Lung (tissue), 12 donors: Measurements from ENCODE around the gene PDE4B. TPM values are rescaled to one million over a fixed set of nuclear protein-coding genes. Genes with fewer than 3 reads are reported as not detected.

Experiments
- ATAC-seq: fragments of 200-7000 bp; cut with Tn5 transposase; one replicate; pipeline ENCODE4 v1.9.1; 2020; ENCODE audit warnings: moderate number of reproducible peaks; ENCODE audit not compliant: insufficient read depth, low FRiP score
- DNase-seq, 3 donors: peaks; one replicate each; pipeline ENCODE4 v3.0.0-alpha.2; 2013 to 2017
- H3K27ac ChIP-seq, 2 donors: one replicate each; pipeline ENCODE4 v1.5.1; 2013; ENCODE audit warnings: mild to moderate bottlenecking in 2 of 2, moderate library complexity in 2 of 2, control low read depth in 1 of 2, inconsistent platforms in 1 of 2, low read depth in 1 of 2, low read length in 1 of 2
- H3K27me3 ChIP-seq, 3 donors: one replicate each; pipeline ENCODE4 v1.5.1; 2013; ENCODE audit warnings: low read length in 2 of 3; ENCODE audit not compliant: control insufficient read depth in 3 of 3, insufficient read depth in 3 of 3
- H3K36me3 ChIP-seq, 4 donors: one replicate each; pipeline ENCODE4 v1.5.1; 2013; ENCODE audit warnings: low read length in 4 of 4, mild to moderate bottlenecking in 1 of 4, moderate library complexity in 1 of 4; ENCODE audit not compliant: control insufficient read depth in 4 of 4, insufficient read depth in 4 of 4
- H3K4me1 ChIP-seq, 5 donors: one replicate each; pipeline ENCODE4 v1.5.1; 2013; ENCODE audit warnings: low read length in 5 of 5, mild to moderate bottlenecking in 2 of 5, moderate library complexity in 1 of 5; ENCODE audit not compliant: control insufficient read depth in 5 of 5, insufficient read depth in 5 of 5
- H3K4me3 ChIP-seq: one replicate; pipeline ENCODE4 v1.5.1; 2013; ENCODE audit warnings: mild to moderate bottlenecking, control low read depth, moderate library complexity
- H3K9ac ChIP-seq, 2 donors: one replicate each; pipeline ENCODE4 v1.5.1; 2013; ENCODE audit warnings: low read length in 2 of 2, control low read depth in 1 of 2; ENCODE audit not compliant: insufficient read depth in 1 of 2
- H3K9me3 ChIP-seq, 4 donors: one replicate each; pipeline ENCODE4 v1.5.1; 2013; ENCODE audit warnings: low read length in 3 of 4, mild to moderate bottlenecking in 1 of 4, moderate library complexity in 1 of 4; ENCODE audit not compliant: control insufficient read depth in 4 of 4, insufficient read depth in 3 of 4
- WGBS, 2 donors: extraction: QIAGEN DNeasy Blood & Tissue Kit; methylation state at CpG; one replicate each; pipeline ENCODE4 v1.1.7; 2013; 5-methylcytosine and 5-hydroxymethylcytosine counted together
- polyA plus RNA-seq, 2 donors: library from polyadenylated mRNA; stranded (reverse); fragments of 200-250 nt; gene quantifications; one replicate each; pipeline ENCODE4 v1.2.1, GENCODE V29; 2013
- total RNA-seq, 2 donors: library from RNA; depleted of rRNA in 1 of 2; stranded (reverse); fragments of >200 nt in 1 of 2; gene quantifications; one replicate each; pipeline ENCODE4 v1.2.1, GENCODE V29; 2014 to 2021
- TF ChIP-seq, protein P1 (sequence below): IDR thresholded peaks from 2 replicates; pipeline ENCODE4 v1.5.1; 2012; ENCODE audit warnings: mild to moderate bottlenecking; ENCODE audit errors: control extremely low read depth, extremely low read depth
- donor health status: control.
- donor health status: control.
- donor health status: Bipolar disorder and iron deficiency.
- donor health status: healthy.
- donor health status: DM: yes; HTN: yes; CAD: no.

The PDE4B gene
- total and polyA plus RNA-seq, 4 donors = 4.0 to 96.2 (median 20.2) TPM

DNA sequence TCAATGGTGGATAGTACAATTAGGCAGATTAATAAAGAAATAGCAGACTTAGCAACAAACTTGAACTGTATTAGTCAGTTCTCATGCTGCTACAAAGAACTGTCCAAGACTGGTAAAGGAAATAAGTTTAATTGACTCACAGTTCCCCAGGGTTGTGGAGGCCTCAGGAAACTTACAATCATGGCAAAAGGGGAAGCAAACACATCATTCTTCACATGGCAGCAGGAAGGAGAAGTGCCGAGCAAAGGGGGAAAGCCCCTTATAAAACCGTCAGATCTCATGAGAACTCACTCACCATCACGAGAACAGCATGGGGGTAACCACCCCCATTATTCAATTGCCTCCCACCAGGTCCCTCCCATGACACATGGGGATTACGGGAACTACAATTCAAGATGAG, 27.1 kb upstream of the PDE4B start:
- 59 to 62% methylated on average over 4 of the region's 4 CpGs for WGBS, 2 donors
- Histone ChIP-seq H3K4me1 (no peaks in the 10 kb centered on the region), H3K27ac (no peak overlapping the region), H3K36me3 (no peaks in the 10 kb centered on the region), H3K9me3 (no peaks in the 10 kb centered on the region), H3K4me3 (no peak overlapping the region), H3K27me3 (no peaks in the 10 kb centered on the region), H3K9ac (no peak overlapping the region)
- ATAC-seq (no peak), DNase-seq (no peak)
- TF ChIP-seq, protein P1, sequence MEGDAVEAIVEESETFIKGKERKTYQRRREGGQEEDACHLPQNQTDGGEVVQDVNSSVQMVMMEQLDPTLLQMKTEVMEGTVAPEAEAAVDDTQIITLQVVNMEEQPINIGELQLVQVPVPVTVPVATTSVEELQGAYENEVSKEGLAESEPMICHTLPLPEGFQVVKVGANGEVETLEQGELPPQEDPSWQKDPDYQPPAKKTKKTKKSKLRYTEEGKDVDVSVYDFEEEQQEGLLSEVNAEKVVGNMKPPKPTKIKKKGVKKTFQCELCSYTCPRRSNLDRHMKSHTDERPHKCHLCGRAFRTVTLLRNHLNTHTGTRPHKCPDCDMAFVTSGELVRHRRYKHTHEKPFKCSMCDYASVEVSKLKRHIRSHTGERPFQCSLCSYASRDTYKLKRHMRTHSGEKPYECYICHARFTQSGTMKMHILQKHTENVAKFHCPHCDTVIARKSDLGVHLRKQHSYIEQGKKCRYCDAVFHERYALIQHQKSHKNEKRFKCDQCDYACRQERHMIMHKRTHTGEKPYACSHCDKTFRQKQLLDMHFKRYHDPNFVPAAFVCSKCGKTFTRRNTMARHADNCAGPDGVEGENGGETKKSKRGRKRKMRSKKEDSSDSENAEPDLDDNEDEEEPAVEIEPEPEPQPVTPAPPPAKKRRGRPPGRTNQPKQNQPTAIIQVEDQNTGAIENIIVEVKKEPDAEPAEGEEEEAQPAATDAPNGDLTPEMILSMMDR = no peak

DNA sequence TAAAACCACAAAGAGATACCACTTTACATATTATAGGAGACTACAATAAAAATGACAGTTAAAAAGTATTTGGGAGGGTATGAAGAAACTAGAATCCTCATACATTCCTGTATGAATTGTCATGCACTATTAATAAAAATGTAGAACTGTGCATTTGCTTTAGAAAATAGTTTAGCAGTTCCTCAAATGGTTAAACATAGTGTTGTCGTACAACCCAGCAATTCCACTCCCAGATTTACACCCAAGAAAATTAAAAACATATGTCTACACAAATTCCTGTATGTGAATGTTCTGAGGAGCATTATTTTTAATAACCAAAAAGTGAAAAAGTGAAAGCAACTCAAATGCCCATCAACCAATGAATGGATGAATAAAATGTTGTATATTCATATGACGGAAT, 23.1 kb upstream of the PDE4B start:
- H3K9me3 ChIP-seq = no peaks in the 10 kb centered on the region
- no peak for ATAC-seq
- TF ChIP-seq, protein P1 = no peak
- no peak overlapping the region for H3K9ac ChIP-seq
- WGBS, 2 donors = 81 to 93% methylated on average over 2 of the region's 2 CpGs
- no peak for DNase-seq
- H3K27ac ChIP-seq = no peak overlapping the region
- H3K4me1 ChIP-seq = no peaks in the 10 kb centered on the region
- H3K36me3 ChIP-seq = no peaks in the 10 kb centered on the region
- H3K4me3 ChIP-seq = no peak overlapping the region
- H3K27me3 ChIP-seq = no peaks in the 10 kb centered on the region

DNA sequence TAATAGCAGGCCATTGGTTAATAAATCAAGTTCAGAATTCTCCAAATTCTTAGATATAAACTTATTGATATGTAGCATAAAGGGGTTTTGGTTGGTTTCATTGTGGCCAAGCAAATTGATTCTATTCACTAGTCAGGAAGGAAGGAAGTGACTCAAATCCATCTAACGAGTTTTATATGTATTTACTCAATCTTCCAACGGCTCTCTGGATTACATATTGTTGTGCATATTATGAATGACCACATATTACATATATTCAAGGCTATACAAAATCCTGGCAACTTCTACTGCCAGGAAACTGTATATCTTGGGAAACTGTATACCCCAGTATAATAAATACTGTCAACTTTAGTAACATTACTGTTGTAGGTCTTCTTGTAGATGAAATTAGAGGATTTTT, 20.1 kb upstream of the PDE4B start:
- Histone ChIP-seq H3K9me3 (no peaks in the 10 kb centered on the region), H3K27me3 (peaks cover 0 to 2% (median 0%) of the 10 kb centered on the region in 3 donors), H3K36me3 (no peaks in the 10 kb centered on the region), H3K27ac (no peak overlapping the region), H3K9ac (no peak overlapping the region), H3K4me3 (no peak overlapping the region), H3K4me1 (no peaks in the 10 kb centered on the region)
- ATAC-seq (no peak), DNase-seq (no peak)
- TF ChIP-seq, protein P1 = no peak
- WGBS, 2 donors = 8 to 20% methylated on average over 2 of the region's 2 CpGs

DNA sequence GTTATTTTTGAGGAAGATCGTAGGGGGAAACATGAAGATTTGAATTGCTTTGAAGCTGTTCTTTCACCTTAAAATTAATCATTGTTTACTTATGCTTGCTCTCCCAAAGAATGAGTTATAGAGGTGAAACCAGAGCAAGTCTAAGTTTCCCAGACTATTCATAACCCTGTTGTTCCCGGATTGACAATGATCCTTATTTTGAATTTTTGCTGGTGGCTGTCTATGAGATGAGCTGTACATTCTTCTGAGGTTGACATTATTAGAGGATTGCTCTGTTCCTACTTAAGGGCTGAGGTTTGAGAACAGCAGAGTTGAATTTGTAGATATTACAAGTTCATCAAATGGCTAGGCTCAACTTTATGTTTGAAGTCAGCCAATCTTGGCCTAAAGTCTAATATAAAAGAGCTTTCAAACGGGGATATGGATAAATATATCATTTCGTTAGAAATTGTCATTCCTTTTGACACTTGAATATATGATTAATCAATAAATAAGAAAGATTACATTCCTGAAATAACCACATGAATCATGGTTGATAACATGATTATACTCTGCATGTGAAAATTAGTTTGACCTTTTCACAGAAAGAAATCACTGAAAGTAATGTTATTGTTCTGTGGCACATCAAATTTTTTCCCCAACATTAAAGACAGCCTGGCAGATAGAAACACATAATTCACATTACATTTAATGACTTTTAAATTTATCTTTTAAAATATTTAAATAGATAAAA, 19.1 kb upstream of the PDE4B start:
- DNase-seq (no peak), ATAC-seq (no peak)
- peaks cover 0 to 2% (median 0%) of the 10 kb centered on the region in 3 donors for H3K27me3 ChIP-seq
- no peaks in the 10 kb centered on the region for H3K9me3 ChIP-seq
- H3K36me3 ChIP-seq = no peaks in the 10 kb centered on the region
- H3K4me1 ChIP-seq = no peaks in the 10 kb centered on the region
- TF ChIP-seq, protein P1 = no peak
- H3K4me3 ChIP-seq = no peak overlapping the region
- no peak overlapping the region for H3K9ac ChIP-seq
- no peak overlapping the region for H3K27ac ChIP-seq
- WGBS, 2 donors = 72 to 93% methylated on average over 4 of the region's 4 CpGs
